Mucosa of rectum (tissue), 2 donors: Measurements from ENCODE around the gene PSKH1.
A peak's percentile ranks its signal among the peaks of the same experiment; 100 is the strongest.

Experiments used
- H3K27ac ChIP-seq, 2 donors: one replicate each; pipeline ENCODE4 v1.7.0; 2013; ENCODE audit warnings: inconsistent platforms in 2 of 2, low read depth in 2 of 2, low read length in 2 of 2
- H3K27me3 ChIP-seq, 2 donors: one replicate each; pipeline ENCODE4 v1.7.0; 2013; ENCODE audit warnings: low read length in 2 of 2; ENCODE audit not compliant: control insufficient read depth in 2 of 2, insufficient read depth in 2 of 2
- H3K36me3 ChIP-seq, 2 donors: one replicate each; pipeline ENCODE4 v1.7.0; 2013; ENCODE audit warnings: low read length in 2 of 2; ENCODE audit not compliant: control insufficient read depth in 2 of 2, insufficient read depth in 2 of 2
- H3K4me1 ChIP-seq, 2 donors: one replicate each; pipeline ENCODE4 v1.7.0; 2013; ENCODE audit warnings: low read length in 2 of 2, mild to moderate bottlenecking in 1 of 2; ENCODE audit not compliant: control insufficient read depth in 2 of 2, insufficient read depth in 2 of 2
- H3K4me3 ChIP-seq, 2 donors: one replicate each; pipeline ENCODE4 v1.7.0; 2013; ENCODE audit warnings: low read length in 2 of 2
- H3K9ac ChIP-seq, 2 donors: one replicate each; pipeline ENCODE4 v1.7.0; 2013; ENCODE audit warnings: low read length in 2 of 2, low read depth in 1 of 2, mild to moderate bottlenecking in 1 of 2
- H3K9me3 ChIP-seq, 2 donors: one replicate each; pipeline ENCODE4 v1.7.0; 2013; ENCODE audit warnings: low read length in 2 of 2; ENCODE audit not compliant: control insufficient read depth in 2 of 2
- donor health status: healthy.
- donor health status: Normal muscosa, but diverticular disease.

Gene PSKH1

DNA sequence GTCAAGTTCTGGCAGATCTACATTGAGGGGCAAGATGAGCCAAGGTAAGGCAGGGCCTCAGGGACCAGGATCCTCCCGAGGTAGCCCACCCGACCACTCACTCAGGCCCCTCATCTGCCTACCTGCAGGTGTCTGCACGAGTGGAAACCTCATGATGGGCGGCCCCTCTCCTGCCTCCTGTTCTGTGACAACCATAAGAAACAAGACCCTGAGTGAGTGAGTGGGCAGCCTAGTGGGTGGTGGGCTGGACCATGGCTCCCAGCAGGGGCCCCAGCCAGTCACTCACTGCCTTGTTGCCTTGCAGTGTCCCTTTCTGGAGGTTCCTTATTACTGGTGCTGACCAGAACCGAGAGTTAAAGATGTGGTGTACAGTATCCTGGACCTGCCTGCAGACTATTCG lies 14.8 kb upstream of the PSKH1 start:
- Histone ChIP-seq H3K9ac (no peak overlapping the region), H3K4me1 (peaks cover 16 to 24% of the 10 kb centered on the region in 2 donors), H3K9me3 (no peaks in the 10 kb centered on the region), H3K36me3 (peaks cover 73 to 75% of the 10 kb centered on the region in 2 donors), H3K27ac (no peak overlapping the region), H3K4me3 (no peak overlapping the region), H3K27me3 (no peaks in the 10 kb centered on the region)

DNA sequence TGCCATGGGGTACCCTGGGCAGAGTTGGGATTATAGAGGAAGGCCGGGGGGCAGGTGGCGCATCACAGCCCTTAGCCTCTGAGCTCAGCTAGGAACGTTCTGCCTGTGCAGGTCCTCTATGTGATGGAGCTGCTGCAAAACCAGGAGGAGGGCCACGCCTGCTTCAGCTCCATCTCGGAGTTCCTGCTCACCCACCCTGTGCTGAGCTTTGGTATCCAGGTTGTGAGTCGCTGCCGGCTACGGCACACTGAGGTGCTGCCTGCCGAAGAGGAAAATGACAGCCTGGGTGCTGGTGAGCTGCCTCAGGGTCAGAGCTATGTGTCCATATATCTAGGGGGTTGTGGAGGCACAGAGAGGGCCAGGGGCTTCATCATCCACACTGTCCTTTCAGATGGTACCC lies 14.2 kb upstream of the PSKH1 start:
- Histone ChIP-seq H3K36me3 (peaks cover 79% of the 10 kb centered on the region in 2 donors), H3K4me3 (no peak overlapping the region)

DNA sequence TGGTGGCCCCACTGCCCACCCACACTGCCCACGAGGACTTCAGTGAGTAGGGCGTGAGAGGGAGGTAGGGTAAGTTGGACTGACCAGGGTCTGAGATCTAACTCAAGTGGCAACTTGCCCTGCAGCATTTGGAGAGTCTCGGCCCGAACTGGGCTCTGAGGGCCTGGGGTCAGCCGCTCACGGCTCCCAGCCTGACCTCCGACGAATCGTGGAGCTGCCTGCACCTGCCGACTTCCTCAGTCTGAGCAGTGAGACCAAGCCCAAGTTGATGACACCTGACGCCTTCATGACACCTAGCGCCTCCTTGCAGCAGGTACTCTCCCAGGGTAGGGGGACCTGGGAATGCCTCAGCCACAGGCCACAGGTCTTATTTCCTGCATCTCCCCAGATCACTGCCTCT lies 13.6 kb upstream of the PSKH1 start:
- Histone ChIP-seq H3K36me3 (peaks cover 83% of the 10 kb centered on the region in 2 donors), H3K27ac (no peak overlapping the region), H3K4me3 (no peak overlapping the region), H3K9me3 (no peaks in the 10 kb centered on the region), H3K9ac (no peak overlapping the region), H3K4me1 (peaks cover 8 to 13% of the 10 kb centered on the region in 2 donors), H3K27me3 (no peaks in the 10 kb centered on the region)

More for the DNA sequence above, 14.2 kb upstream of the PSKH1 start:
- H3K9ac ChIP-seq = no peak overlapping the region
- H3K4me1 ChIP-seq = peaks cover 14 to 20% of the 10 kb centered on the region in 2 donors
- H3K27me3 ChIP-seq = no peaks in the 10 kb centered on the region
- no peak overlapping the region for H3K27ac ChIP-seq
- no peaks in the 10 kb centered on the region for H3K9me3 ChIP-seq

DNA sequence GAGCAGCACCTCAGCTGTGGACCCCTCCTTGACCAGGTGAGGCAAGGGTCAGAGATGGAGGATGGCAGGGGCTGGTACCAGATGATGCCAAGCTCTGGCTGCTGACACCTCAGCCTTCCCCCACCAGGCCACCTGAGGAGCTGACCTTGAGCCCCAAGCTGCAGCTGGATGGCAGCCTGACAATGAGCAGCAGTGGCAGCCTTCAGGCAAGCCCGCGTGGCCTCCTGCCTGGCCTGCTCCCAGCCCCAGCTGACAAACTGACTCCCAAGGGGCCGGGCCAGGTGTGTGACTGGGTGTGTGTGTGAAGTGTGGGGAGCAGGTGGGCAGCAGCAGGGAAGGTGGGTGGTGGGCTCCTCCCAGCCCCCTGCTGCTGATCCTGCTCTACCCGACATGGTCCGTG lies 13.1 kb upstream of the PSKH1 start:
- Histone ChIP-seq H3K27me3 (no peaks in the 10 kb centered on the region), H3K9me3 (no peaks in the 10 kb centered on the region), H3K36me3 (peaks cover 83 to 84% of the 10 kb centered on the region in 2 donors), H3K9ac (no peak overlapping the region), H3K4me3 (no peak overlapping the region), H3K4me1 (peaks cover 7 to 9% of the 10 kb centered on the region in 2 donors), H3K27ac (no peak overlapping the region)

DNA sequence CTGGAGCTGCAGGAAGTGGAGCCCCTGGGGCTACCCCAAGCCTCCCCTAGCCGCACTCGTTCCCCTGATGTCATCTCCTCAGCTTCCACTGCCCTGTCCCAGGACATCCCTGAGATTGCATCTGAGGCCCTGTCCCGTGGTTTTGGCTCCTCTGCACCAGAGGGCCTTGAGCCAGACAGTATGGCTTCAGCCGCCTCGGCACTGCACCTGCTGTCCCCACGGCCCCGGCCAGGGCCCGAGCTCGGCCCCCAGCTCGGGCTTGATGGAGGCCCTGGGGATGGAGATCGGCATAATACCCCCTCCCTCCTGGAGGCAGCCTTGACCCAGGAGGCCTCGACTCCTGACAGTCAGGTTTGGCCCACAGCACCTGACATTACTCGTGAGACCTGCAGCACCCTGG lies 12.5 kb upstream of the PSKH1 start:
- no peak overlapping the region for H3K27ac ChIP-seq
- peaks cover 83 to 85% of the 10 kb centered on the region in 2 donors for H3K36me3 ChIP-seq
- H3K4me1 ChIP-seq = peaks cover 6 to 7% of the 10 kb centered on the region in 2 donors
- H3K9me3 ChIP-seq = no peaks in the 10 kb centered on the region
- no peak overlapping the region for H3K4me3 ChIP-seq
- no peaks in the 10 kb centered on the region for H3K27me3 ChIP-seq
- no peak overlapping the region for H3K9ac ChIP-seq

DNA sequence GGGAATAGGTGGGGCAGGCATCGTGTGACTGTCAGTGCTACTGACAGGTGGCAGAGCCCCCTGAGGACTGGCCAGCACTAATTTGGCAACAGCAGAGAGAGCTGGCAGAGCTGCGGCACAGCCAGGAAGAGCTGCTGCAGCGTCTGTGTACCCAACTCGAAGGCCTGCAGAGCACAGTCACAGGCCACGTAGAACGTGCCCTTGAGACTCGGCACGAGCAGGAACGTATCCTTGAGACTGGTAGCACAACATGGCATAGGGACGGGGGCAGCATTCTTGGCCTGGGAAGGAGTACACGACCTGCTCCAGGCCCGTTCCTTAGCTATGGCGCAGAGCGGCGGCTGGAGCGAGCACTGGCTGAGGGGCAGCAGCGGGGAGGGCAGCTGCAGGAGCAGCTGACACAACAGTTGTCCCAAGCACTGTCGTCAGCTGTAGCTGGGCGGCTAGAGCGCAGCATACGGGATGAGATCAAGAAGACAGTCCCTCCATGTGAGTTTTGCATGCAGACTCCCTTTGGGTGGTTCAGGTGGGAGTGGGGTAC lies 11.4 kb upstream of the PSKH1 start:
- H3K27ac ChIP-seq = no peak overlapping the region
- no peaks in the 10 kb centered on the region for H3K27me3 ChIP-seq
- no peak overlapping the region for H3K9ac ChIP-seq
- H3K36me3 ChIP-seq = peaks cover 73 to 82% of the 10 kb centered on the region in 2 donors
- peaks cover 6 to 7% of the 10 kb centered on the region in 2 donors for H3K4me1 ChIP-seq
- H3K4me3 ChIP-seq = no peak overlapping the region
- H3K9me3 ChIP-seq = no peaks in the 10 kb centered on the region

DNA sequence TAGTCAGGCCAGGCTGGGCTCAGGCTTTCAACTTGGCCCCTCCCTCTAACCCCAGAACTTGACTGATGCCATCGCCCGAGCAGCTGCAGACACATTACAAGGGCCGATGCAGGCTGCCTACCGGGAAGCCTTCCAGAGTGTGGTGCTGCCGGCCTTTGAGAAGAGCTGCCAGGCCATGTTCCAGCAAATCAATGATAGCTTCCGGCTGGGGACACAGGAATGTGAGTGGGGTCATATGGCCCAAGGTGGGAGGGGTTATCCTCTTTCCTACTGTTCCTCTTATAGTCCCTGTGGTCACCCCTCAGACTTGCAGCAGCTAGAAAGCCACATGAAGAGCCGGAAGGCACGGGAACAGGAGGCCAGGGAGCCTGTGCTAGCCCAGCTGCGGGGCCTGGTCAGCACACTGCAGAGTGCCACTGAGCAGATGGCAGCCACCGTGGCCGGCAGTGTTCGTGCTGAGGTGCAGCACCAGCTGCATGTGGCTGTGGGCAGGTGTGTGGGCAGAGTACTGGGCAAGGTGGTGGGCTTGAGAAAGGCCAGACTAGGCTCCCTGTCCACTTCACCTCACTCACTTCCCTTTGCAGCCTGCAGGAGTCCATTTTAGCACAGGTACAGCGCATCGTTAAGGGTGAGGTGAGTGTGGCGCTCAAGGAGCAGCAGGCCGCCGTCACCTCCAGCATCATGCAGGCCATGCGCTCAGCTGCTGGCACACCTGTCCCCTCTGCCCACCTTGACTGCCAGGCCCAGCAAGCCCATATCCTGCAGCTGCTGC lies 10.5 kb upstream of the PSKH1 start:
- Histone ChIP-seq H3K4me1 (peaks cover 6 to 7% of the 10 kb centered on the region in 2 donors), H3K27ac (peak overlapping the region in 1 of 2 donors; percentile 45), H3K36me3 (peaks cover 64 to 76% of the 10 kb centered on the region in 2 donors), H3K27me3 (no peaks in the 10 kb centered on the region), H3K9me3 (no peaks in the 10 kb centered on the region), H3K9ac (no peak overlapping the region), H3K4me3 (no peak overlapping the region)

DNA sequence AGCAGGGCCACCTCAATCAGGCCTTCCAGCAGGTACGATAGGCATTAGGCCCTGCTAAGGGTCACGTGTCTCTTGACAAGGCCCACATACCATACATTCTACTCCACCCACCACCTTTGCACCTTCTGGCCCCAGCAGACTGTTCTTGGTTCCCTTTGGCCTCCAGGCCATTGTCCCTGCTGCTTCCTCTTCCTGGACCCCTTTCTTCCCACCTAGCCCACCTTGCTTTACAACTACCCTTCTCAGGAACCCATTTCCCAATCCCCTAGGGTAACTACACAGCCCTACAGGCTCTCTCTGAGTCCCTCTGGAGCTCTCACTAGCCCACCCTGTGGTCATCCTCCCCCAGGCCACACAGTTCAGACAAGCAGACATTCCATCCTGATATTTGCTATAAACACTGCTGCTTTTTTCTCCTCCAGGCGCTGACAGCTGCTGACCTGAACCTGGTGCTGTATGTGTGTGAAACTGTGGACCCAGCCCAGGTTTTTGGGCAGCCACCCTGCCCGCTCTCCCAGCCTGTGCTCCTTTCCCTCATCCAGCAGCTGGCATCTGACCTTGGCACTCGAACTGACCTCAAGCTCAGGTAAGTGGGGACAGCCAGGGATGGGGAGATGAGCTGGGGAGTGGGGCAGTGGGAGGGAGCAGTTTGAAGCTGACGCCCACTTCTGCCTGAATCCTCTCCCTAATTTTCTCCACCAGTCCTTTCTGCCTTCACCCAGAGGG lies 9.7 kb upstream of the PSKH1 start:
- no peak overlapping the region for H3K9ac ChIP-seq
- no peak overlapping the region for H3K4me3 ChIP-seq
- peaks cover 57 to 68% of the 10 kb centered on the region in 2 donors for H3K36me3 ChIP-seq
- H3K9me3 ChIP-seq = no peaks in the 10 kb centered on the region
- peaks cover 6 to 7% of the 10 kb centered on the region in 2 donors for H3K4me1 ChIP-seq
- peak overlapping the region; percentile 45 to 54 for H3K27ac ChIP-seq
- H3K27me3 ChIP-seq = no peaks in the 10 kb centered on the region

DNA sequence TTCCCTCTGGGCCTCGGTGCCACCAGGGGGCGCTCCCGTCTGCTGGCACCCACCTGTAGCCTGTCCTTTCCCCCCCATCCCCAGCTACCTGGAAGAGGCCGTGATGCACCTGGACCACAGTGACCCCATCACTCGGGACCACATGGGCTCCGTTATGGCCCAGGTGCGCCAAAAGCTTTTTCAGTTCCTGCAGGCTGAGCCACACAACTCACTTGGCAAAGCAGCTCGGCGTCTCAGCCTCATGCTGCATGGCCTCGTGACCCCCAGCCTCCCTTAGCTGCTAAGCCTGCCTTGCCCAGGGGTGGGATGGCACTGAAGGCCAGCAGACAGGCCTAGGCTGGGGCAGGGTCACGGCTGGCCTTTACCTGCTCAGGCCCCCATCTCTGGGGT lies 9.2 kb upstream of the PSKH1 start:
- H3K4me1 ChIP-seq = peaks cover 6 to 7% of the 10 kb centered on the region in 2 donors
- peaks cover 51 to 62% of the 10 kb centered on the region in 2 donors for H3K36me3 ChIP-seq
- H3K4me3 ChIP-seq = no peak overlapping the region
- no peak overlapping the region for H3K9ac ChIP-seq
- no peaks in the 10 kb centered on the region for H3K9me3 ChIP-seq
- no peak overlapping the region for H3K27ac ChIP-seq
- no peaks in the 10 kb centered on the region for H3K27me3 ChIP-seq

DNA sequence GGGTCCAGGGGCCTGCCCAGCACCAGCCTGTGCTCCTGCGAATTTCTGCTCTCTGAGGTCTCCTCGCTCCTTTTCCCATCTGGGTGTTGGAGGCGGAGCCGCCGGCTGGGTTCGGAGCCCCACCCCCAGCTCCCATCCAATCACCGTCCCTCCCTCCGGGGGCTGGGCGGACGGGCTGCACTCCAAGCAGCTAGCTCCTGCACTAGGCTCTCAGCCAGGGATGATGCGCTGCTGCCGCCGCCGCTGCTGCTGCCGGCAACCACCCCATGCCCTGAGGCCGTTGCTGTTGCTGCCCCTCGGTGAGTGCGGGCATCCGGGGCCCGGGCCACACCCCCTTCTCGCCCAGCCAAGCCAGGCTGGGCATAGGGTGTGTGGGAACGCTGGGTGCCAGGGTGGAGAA lies 8.4 kb upstream of the PSKH1 start, which contains the start of gene NRN1L:
TSS of gene NRN1L (plus strand) at position 202 of the 400 bp plus-strand sequence. CDS start at position 221, 19 bp downstream.
- Histone ChIP-seq H3K4me3 (no peak within 1 kb of the TSS), H3K9ac (no peak within 1 kb of the TSS), H3K36me3 (peaks cover 43 to 54% of the 10 kb centered on the region in 2 donors), H3K4me1 (peaks cover 6 to 7% of the 10 kb centered on the region in 2 donors), H3K27ac (no peak within 1 kb of the TSS), H3K27me3 (no peaks in the 10 kb centered on the region), H3K9me3 (no peaks in the 10 kb centered on the region)
